IPS-NIHi7 (cell line): Measurements from ENCODE around the gene PIM1.
"Not testable (repeated sequence)": the region's sequence is repeated elsewhere in the genome, so short reads cannot be mapped to it uniquely, and the experiment has no call there.

Experiments
- DNase-seq: peaks from one replicate; pipeline ENCODE4 v3.0.0; 2012; ENCODE audit warnings: mixed read lengths; ENCODE audit errors: extremely low spot score

Gene PIM1

DNA sequence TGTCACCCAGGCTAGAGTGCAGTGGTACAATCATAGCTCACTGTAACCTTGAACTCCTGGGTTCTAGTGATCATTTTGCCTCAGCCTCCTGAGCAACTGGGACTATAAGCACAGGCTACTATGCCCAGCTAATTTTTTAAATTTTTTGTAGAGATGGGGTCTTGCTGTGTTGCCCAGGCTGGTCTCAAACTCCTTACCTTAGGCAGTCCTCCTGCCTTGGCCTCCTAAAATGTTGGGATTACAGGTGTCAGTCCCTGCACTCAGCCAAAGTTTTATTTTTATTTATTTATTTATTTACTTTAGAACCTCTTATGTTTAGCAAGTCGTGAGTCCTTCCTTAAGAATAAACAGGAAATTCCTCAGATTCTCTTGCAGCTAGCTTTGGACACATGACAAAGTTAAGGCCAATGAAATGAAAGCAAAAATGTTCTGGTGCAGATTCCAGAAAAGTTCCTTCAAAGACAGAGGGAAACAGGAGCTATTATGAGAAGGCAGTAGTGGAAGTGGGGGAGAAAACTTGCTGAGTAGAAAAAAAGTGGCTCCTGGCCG is 19.1 kb downstream of the PIM1 start:
- no peak for DNase-seq

DNA sequence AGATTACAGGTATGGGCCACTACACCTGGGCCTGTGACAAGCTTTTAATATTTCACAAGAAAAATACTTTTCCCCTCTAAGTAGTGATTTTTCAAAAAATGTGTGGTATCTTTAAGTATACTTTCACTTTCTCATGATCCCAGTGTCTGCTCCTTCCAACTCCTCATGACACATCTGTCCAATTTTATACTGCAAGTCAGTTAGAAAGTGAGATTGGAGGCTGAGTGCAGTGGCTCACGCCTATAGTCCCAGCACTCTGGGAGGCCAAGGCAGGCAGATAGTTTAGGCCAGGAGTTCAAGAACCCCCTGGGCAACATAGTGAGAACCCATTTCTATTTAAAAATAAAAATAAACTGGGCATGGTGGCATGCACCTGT is 20.2 kb downstream of the PIM1 start:
- DNase-seq = no peak

DNA sequence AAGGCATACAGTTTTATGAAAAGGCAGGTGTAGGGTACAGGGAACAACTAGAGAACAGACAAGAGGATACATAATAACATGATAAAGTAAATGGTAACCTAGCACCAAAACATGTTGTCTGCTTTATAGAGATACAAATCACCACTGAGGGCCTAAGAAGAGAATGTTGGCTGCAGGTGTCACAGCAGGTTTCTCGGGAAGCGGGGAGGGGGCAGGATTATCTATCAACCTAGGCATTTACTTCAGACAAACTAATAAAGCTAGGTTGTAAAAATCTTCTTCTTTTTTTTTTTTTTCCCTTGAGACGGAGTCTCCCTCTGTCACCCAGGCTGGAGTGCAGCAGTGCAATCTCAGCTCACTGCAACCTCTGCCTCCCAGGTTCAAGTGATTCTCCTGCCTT is 22.7 kb downstream of the PIM1 start:
- DNase-seq = no peak

DNA sequence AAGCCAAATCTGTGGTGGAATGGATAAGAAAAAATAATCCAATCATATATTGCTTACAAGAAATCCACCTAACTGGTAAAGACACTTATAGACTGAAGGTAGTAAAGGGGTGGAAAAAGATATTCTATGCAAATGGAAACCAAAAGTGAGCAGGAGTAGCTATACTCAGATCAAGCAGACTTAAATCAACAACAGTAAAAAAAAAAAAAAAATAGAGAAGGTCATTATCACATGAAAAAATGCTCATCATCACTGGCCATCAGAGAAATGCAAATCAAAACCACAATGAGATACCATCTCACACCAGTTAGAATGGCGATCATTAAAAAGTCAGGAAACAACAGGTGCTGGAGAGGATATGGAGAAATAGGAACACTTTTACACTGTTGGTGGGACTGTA is 24.9 kb downstream of the PIM1 start:
- not testable (repeated sequence) for DNase-seq

DNA sequence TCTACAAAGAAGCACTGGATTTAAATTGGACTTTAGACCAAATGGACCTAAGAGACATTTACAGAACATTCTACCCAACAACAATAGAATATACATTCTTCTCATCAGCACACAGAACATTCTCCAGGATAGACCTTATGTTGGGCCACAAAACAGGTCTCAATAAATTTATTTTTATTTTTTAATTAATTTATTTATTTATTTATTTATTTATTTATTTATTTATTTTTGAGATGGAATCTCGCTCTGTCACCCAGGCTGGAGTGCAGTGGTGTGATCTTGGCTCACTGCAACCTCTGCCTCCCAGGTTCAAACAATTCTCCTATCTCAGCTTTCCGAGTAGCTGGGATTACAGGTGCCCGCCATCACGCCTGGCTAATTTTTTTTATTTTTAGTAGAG is 26.5 kb downstream of the PIM1 start:
- not testable (repeated sequence) for DNase-seq

DNA sequence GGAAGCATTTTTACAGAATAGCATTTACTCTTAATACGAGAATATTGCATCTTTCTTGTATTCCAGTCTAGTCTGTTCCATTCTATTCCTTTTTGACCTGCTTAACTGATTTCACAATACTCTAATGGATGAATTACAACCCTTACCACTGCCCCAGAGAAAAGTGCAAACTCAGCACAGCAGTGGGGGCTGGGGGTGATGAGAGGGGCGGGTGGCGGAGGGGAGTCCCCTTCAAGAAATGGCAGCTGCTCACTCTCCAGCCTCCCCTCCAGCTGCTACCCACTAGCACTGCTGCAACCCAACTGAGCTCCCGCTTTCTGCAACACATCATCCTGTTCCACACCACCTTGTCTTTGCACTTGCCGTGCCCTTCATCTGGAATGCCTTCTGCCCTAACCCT is 30.1 kb downstream of the PIM1 start:
- no peak for DNase-seq

DNA sequence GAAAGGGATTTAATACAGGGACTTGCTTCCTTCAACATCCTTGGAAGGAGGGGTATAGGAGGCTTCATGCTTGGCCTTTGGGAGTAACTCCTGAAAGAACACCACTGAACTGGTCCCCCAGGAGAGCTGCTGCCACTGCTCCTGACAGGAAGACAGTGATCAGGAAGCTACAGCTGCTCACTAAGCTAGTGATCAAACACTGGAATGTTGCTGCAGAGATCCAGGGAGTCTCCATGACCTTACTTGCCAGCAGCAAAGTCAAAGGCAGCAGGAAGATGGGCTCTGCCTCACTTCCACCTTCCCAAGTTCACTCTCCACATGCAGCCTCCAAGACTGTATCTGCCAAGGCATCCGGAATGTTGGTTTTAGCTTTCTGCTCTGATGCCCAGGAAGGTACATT is 31.8 kb downstream of the PIM1 start:
- no peak for DNase-seq

DNA sequence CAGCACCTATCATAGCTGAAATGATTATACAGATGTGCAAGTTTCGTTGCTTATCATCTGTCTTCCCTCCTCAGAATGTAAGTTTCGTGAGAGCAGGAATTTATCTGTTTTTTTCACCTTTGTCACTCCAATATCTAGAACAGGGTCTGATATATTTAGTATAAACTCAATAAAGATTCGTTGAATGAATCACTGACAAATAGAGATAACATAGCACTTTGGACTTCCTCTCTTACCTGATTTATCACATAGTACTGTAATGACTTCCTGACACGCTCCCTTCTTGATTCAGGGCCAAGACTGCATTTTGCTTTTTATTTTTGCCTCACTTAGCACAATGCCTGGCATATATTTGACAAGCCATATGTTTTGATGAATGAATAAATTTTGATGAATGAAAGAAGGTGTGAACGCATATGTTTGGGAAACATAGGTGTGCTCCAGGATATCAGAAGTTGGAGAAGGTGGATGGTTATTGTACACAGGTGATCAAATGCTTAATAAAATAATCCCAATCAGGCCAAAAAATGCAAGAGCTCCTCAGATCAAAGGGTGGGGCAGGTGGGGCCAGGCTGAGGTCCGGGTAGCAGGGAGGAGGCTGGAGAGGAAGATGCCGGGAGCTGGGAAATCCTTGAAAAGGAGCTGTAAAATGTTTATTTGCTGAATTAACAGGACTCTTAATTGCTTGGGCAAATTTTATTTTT is 33.0 kb downstream of the PIM1 start:
- no peak for DNase-seq

DNA sequence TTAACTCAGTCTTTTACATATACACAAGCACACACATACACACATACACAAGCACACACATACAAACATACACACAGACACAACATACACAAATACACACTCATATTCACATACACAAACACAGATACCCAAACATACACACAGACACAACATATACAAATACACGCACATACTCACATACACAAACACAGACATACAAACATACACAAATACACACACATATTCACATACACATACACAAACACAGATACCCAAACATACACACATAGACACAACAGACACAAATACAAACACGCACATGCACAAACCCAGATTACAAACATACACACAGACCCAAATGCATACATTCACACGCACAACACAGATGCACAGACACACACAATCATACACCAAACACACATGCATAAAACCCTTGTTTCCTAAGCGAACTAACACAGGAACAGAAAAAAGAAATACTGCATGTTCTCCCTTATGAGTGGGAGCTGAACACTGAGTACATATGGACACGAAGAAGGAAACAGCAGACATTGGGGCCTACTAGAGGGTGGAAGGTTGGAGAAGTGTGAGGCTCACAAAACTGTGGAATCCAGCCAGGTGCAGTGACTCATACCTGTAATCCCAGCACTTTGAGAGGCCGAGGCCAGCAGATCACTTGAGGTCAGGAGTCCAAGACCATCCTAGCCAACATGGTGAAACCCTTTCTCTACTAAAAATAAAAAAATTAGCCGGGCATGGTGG is 34.2 kb downstream of the PIM1 start:
- DNase-seq = no peak

DNA sequence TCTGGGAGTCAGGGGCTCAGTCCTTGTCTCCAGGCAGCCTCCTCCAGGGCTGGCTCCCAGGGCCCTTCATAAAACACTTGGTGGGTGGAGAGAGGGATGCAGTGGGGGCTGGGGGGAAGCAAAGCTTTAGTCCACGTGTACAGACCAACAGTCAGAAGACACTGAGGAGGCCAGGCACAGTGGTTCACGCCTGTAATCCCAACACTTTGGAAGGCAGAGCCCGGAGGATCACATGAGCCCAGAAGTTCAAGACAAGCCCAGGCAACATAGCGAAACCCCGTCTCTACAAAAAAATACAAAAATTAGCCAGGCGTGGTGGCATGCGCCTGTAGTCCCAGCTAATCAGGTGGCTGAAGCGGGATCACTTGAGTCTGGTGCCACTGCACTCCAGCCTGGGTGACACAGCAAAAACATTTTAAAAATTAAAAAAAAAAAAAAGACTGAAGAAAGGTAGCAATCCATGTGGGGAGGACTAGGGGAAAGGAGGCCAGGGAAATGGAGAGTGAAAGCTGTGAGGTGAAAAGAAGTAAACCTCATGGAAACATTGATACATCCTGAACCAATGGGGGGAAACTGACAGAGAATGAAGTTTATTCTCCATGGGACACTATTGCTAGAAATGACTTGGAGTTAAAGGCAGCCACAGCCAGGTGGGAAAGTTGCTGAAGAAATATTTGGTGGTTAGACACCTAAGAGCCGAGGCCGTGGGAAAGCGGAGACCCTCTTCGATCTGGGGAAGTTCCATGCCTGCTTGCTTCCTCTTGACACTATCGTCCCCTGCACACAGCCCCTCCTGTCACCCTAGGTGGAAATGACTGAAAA is 35.4 kb downstream of the PIM1 start:
- DNase-seq = no peak

DNA sequence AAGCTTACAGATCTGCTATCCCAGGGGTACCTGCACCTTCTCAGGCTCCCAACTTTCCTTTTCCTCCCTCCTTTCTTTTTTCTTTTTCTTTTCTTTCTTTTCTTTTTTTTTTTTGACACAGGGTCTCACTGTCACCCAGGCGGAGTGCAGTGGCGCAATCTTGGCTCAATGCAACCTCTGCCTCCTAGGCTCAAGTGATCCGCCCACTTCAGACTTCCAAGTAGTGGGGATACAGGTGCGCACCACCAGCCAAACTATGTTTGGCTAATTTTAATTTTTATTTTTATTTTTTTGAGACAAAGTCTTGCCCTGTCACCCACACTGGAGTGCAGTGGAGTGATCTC is 36.0 kb downstream of the PIM1 start:
- no peak for DNase-seq

DNA sequence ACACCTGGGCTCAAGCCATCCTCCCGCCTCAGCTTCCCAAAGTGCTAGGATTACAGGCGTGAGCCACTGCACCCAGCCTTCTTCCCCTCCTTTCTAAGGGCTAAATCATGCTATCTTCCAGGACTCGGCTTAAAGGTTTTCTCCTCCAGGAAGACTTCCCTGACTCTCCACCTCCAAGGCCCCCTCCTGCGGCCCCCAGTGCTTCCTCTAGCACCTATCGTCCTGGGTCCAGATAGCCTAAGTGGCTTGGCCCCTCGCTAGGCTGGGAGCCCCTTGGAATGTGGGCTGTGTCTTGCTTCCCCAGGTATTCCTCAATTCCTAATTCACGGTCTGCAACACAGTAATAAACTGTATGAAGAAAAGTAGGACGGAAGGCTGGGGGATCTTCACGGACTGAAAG is 36.7 kb downstream of the PIM1 start:
- no peak for DNase-seq

DNA sequence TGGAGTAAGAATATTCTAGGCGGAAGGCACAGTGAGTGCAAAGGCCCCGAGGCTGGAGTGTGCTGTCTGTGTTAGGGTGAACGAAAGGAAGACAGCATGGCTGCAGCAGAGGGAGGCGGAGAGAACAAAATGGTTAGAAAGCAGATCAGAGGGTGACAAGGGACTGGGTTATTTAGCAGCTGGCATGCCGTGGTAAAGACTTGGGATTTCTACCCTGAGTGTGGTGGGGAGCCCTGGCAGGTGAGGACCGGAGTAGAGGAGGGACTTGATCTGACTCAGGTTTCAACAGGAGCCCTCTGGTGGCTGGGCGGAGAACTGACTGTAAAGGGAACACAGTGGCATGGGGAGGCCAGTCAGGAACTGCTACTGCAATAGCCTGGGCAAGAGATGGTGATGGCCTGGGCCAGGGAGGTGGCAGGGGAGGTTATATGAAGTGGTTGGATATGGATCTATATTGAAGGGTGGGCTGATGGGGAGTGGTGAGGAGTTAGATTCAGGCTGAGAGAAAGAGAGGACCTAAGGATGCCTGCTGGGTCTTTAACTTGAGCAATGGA is 38.0 kb downstream of the PIM1 start:
- DNase-seq = peak; percentile 93

DNA sequence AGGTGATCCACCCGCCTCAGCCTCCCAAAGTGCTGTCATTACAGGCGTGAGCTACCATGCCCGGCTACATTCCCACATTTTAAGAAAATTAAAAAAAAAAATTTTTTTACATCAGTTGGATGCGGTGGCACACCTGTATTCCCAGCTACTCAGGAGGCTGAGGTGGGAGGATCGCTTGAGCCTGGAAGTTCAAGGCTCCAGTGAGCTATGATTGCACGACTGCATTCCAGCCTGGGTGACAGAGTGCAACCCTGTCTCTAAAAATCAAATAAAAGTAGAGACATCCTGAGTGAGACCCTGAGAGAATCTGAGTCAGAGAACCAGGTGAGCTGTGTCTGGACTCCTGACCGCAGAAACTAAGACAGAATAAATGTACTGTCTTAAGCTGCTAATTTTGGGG is 38.8 kb downstream of the PIM1 start:
- DNase-seq = no peak

DNA sequence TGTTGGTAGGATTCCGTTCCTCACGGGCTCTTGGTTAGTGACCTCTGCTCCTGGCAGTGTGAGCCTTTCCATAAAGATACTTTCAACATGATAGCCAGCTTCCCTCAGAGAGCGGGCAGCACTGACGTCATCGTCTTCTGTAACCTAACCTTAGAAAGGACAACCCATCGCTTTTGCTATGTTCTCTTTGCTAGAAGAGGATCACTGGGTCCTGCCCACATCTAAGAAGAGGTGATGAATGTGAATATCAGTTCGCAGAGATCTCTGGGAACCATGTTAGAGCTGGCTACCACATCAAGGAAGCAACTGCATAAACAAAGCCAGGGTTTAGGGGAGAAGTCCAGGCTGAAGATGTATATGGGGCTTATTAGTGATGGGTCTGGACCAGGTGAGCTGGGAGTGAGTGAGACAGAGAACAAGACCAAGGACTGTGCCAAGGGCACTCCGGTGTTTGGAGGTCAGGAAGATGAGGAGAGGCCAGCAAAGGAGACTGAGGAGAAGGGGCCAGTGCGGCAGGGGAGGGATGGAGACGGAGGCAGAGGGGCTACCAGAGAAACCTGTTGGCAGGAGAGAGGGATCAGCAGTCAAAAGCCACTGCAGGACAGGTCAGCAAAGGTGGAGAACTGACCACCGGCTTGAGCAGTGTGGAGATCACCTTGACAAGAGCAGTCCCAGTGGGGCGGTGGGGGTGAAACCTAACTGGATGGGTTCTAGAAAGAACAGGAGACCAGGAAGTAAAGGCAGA is 39.7 kb downstream of the PIM1 start:
- DNase-seq = no peak

DNA sequence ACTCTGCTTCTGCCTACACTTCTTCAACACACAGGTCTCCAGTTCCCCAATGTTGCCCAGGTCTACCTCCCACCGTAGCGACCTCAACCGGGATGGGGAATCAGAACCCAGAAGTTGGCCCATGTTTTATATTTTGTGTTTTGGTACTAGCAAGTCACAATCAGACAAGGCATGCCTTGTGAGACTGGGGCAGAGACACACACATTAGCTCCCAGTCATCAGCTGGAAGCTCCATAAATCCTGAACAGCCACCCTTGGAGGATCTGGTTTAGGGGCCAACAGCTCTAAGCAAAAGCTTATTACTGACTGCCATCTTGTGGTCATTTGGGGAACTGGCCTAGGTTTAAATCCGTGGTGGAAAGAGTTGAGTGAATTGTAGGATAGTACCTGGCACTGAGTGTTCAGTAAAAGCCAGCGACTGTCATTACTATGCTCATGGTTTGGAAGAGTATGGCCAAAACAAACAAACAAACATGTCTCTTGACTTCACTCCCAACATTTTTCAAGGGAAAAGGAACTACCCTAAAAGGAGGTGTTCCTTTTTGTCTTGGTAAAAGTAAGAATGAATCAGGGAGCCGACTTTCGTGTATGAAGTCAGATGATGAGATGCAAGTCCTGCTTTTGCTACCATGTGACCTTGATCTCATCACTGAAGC is 40.5 kb downstream of the PIM1 start:
- peak; percentile 81 for DNase-seq

DNA sequence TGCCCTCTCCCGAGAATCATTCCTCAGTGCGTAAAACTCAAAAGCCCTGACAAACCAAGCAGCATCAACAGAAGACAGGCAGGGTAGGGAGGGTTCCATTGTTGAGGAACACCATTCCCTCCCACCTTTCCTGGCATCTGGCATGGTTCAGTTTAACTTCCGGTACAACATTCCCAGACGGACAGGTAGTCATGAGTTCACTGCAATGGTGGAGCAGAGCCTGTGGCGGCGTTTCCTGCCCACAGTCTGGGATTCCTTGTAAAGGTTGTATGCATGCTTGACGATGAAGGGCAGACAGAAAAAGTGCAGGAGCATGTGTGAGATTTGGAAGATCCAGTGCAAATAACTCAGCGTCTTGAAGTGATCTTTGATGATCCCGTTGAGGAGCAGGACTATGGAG is 42.3 kb downstream of the PIM1 start:
- no peak for DNase-seq

DNA sequence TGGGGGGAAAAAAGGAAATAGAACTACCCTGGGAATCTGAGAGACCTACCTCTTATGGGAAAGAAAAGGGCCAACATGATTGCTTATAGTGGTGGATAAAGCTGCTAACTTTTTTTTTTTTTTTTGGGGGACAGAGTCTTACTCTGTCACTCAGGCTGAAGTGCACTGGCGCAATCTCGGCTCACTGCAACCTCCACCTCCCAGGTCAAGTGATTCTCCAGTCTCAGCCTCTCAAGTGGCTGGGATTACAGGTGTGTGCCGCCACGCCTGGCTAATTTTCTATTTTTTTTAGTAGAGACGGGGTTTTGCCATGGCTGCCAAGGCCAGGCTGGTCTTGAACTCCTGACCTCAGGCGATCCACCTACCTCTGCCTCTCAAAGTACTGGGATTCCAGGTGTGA is 48.1 kb downstream of the PIM1 start:
- no peak for DNase-seq

DNA sequence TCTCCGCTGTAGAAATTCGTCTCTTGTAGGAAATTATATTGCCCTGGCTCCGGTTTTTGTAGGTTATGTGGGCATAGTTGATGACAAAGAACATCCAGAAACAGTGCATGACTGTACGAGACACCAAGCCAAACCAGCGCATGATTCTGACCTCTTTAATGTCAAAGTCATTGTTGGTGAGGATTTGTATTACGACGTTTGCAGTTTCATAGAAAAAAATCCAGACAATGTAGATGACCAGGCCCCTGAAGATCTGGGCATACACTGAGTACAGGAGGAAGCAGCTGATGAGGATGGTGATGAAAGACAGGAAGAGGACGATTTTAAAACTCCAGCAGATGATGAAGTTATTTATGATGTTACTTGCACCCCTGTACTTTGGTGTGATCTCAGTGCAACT is 48.6 kb downstream of the PIM1 start:
- DNase-seq = no peak

DNA sequence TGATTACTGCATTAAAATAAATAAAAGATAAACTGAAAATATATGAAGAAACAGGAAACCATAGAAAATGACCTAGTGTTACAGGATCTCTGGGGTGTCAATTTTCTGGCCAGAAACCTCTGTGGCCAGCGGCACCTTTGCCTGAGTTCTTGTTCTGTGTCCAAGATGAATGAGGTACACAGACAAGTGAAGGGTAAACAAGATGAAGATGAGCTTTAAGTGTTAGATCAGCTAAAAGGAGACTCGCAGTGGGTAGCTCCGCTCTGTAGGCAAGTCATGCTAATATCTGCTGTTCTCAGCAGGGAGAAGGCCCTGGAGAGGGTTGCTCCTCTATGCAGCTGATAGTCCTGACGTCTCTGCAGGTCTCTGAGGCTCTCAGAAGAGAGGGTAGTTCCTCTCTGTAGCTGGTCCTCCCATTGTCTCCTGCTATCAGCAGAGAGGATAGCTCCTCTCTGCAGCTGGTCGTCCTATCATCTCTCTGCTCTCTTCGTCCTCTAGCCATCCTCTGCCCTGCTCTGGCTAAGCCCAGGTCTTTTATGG is 51.7 kb downstream of the PIM1 start:
- DNase-seq = peak; percentile 15
